K562 (cell line): Measurements from ENCODE around the gene THAP8. TPM values are rescaled to one million over a fixed set of nuclear protein-coding genes. Genes with fewer than 3 reads are reported as not detected.
A peak's percentile ranks its signal among the peaks of the same experiment; 100 is the strongest.

Experiments used
- ATAC-seq: fragments of 200-7000 bp; cut with Tn5 transposase; 3 replicates; pipeline ENCODE4 v1.9.1; 2020; ENCODE audit warnings: moderate library complexity
- BruUV-seq: library from RNA; stranded (reverse); fragments of 400-500 nt; replicated peaks from 2 replicates; lab custom pipeline; 2021; lab: Mats Ljungman, UMichigan
- CTCF ChIA-PET: fragments of 300-600 bp; formaldehyde crosslinking; extraction: SDS; loops from one replicate; lab custom pipeline; 2021; ENCODE audit warnings: low intra/inter-chr PET ratio; lab: Yijun Ruan, JAX
- POLR2A ChIA-PET: fragments of 300-600, 350-650 bp; sonication (Branson Sonifier 250); formaldehyde crosslinking; extraction: SDS; loops from one replicate; lab custom pipeline; 2021; ENCODE audit warnings: antibody characterized with exemption, inconsistent platforms; lab: Yijun Ruan, JAX
- DNase-seq, 4 experiments: peaks; one replicate each; pipeline versions ENCODE4 v3.0.0 to v3.0.0-alpha.2; 2011 to 2018; ENCODE audit warnings: low spot score in 3 of 4, mixed read lengths in 3 of 4; ENCODE audit errors: extremely low read depth in 1 of 4
- FAIRE-seq: peaks from 2 replicates; lab custom pipeline; 2011; peaks lifted over from hg19 to GRCh38; lab: Jason Lieb, UNC
- H2AFZ ChIP-seq: 2 replicates; pipeline ENCODE4 v1.6.0; 2011; ENCODE audit warnings: low read depth, low read length, control low read depth, inconsistent platforms
- H3K27ac ChIP-seq: fragments of 200-600 bp; 3 replicates; pipeline ENCODE4 v1.8.0; 2011; ENCODE audit warnings: low read depth, mild to moderate bottlenecking, control low read depth, inconsistent platforms, low read length, moderate library complexity, mixed read lengths; ENCODE audit errors: extremely low read depth
- H3K27me3 ChIP-seq, 2 experiments: fragments of 300-600 bp in 1 of 2; 2 replicates in 1 of 2; 3 replicates in 1 of 2; pipeline versions ENCODE4 v1.6.0 to v1.8.0; 2011; ENCODE audit warnings: inconsistent platforms in 2 of 2, low read length in 2 of 2, mild to moderate bottlenecking in 1 of 2, mixed read lengths in 1 of 2, moderate library complexity in 1 of 2; ENCODE audit not compliant: control insufficient read depth in 2 of 2, insufficient read depth in 2 of 2
- H3K36me3 ChIP-seq: fragments of 300-600 bp; 3 replicates; pipeline ENCODE4 v1.8.0; 2011; ENCODE audit warnings: mild to moderate bottlenecking, low read length, inconsistent platforms; ENCODE audit not compliant: control insufficient read depth, insufficient read depth
- H3K4me1 ChIP-seq, 2 experiments: fragments of 200-600 bp in 1 of 2; replicated peaks in 1 of 2; 2 replicates in 1 of 2; 3 replicates in 1 of 2; pipeline versions ENCODE4 v1.5.1 to v1.8.0; 2011; ENCODE audit warnings: inconsistent platforms in 2 of 2, low read length in 2 of 2, mild to moderate bottlenecking in 1 of 2, mixed read lengths in 1 of 2, moderate library complexity in 1 of 2; ENCODE audit not compliant: control insufficient read depth in 2 of 2, insufficient read depth in 2 of 2
- H3K4me2 ChIP-seq: 2 replicates; pipeline ENCODE4 v1.6.1; 2011; ENCODE audit warnings: low read length, control low read depth, inconsistent platforms, mixed read lengths; ENCODE audit not compliant: insufficient read depth
- H3K4me3 ChIP-seq: fragments of 200-600 bp; sonication (generic), shearing (Covaris generic); 2 replicates; pipeline ENCODE4 v1.5.1; 2016; ENCODE audit warnings: control low read depth, inconsistent platforms
- H3K79me2 ChIP-seq: fragments of 200-600 bp; 3 replicates; pipeline ENCODE4 v1.8.0; 2011; ENCODE audit warnings: low read length, inconsistent platforms; ENCODE audit not compliant: control insufficient read depth, insufficient read depth
- H3K9ac ChIP-seq, 2 experiments: 2 replicates each; pipeline versions ENCODE4 v1.6.0 to v1.6.1; 2011; ENCODE audit warnings: low read depth in 2 of 2, low read length in 2 of 2, control low read depth in 1 of 2, inconsistent platforms in 1 of 2, mild to moderate bottlenecking in 1 of 2, mixed read lengths in 1 of 2; ENCODE audit not compliant: insufficient read depth in 1 of 2
- H3K9me1 ChIP-seq: one replicate; pipeline ENCODE4 v1.6.0; 2011; ENCODE audit warnings: inconsistent platforms, mild to moderate bottlenecking, low read length, moderate library complexity; ENCODE audit not compliant: control insufficient read depth, insufficient read depth
- H3K9me3 ChIP-seq: replicated peaks from 2 replicates; pipeline ENCODE4 v1.5.1; 2011; ENCODE audit warnings: low read depth, low read length, inconsistent platforms; ENCODE audit not compliant: control insufficient read depth, insufficient read depth
- H4K20me1 ChIP-seq: replicated peaks from 2 replicates; pipeline ENCODE4 v1.6.1; 2011; ENCODE audit warnings: low read length, inconsistent platforms, mixed read lengths; ENCODE audit not compliant: control insufficient read depth, insufficient read depth
- FOXK2 ChIP-seq, 2 experiments: fragments of 450-650 bp; IDR thresholded peaks in 1 of 2; conservative IDR thresholded peaks in 1 of 2; 2 replicates each; pipeline ENCODE4 v1.6.1; 2016; ENCODE audit warnings: low read depth in 2 of 2, mild to moderate bottlenecking in 1 of 2
- RBBP5 ChIP-seq: fragments of 200-600 bp; sonication (generic); IDR thresholded peaks from 2 replicates; pipeline ENCODE4 v1.6.1; 2012; ENCODE audit warnings: borderline replicate concordance, mild to moderate bottlenecking, low read length, control low read depth, inconsistent platforms; ENCODE audit not compliant: insufficient read depth, poor library complexity, severe bottlenecking
- RBM14 ChIP-seq: fragments of 200-400 bp; formaldehyde crosslinking; IDR thresholded peaks from 2 replicates; pipeline ENCODE4 v1.6.1; 2018; ENCODE audit warnings: low read depth, mild to moderate bottlenecking, low read length, moderate library complexity, borderline replicate concordance; ENCODE audit not compliant: insufficient read depth
- TBP ChIP-seq: optimal IDR thresholded peaks from 2 replicates; pipeline ENCODE3; 2011; ENCODE audit warnings: low read depth, low read length, improper control_type of control experiment
- ZC3H8 ChIP-seq: fragments of 450-650 bp; IDR thresholded peaks from 2 replicates; pipeline ENCODE4 v1.6.1; 2017
- ZNF41 ChIP-seq: fragments of 250-450 bp; sonication (Bioruptor Pico); conservative IDR thresholded peaks from 2 replicates; pipeline ENCODE4 v1.4.0; 2020; ENCODE audit warnings: mild to moderate bottlenecking
- WGBS: fragments of 100-300 bp; shearing (Covaris generic); methylation state at CpG from one replicate; pipeline ENCODE4 v1.1.6; 2016; ENCODE audit warnings: low coverage, mixed read lengths; ENCODE audit not compliant: insufficient coverage; ENCODE audit errors: missing lambda C conversion rate; 5-methylcytosine and 5-hydroxymethylcytosine counted together
- in situ Hi-C: fragments of 300-500 bp; cut with MboI; formaldehyde crosslinking; loops from 4 replicates; pipeline ENCODE4 v1.15.0; 2018; ENCODE audit warnings: inconsistent platforms, mixed read lengths
- intact Hi-C: fragments of 100-400 bp; cut with micrococcal nuclease; formaldehyde crosslinking; loops from 2 replicates; pipeline ENCODE4 v1.14.2; 2022
- polyA plus RNA-seq, 8 experiments: library from polyadenylated mRNA; depleted of rRNA in 4 of 8; stranded (reverse) in 5 of 8; unstranded in 3 of 8; fragments of >200 nt; fragmentation: Nextera tagmentation in 2 of 8; fragmentation: Illumina TruSeq in 1 of 8; extraction: Ambion mirVana in 2 of 8; extraction: Trizol in 1 of 8; gene quantifications; 2 replicates each; pipeline versions ENCODE4 v1.2.1 to v1.2.3, GENCODE V29; 2011 to 2014; ENCODE audit warnings: inconsistent platforms in 1 of 8, missing spikeins in 1 of 8
- total RNA-seq, 7 experiments: library from RNA; depleted of rRNA in 6 of 7; stranded (reverse); fragments of >200 nt in 6 of 7; fragmentation: Illumina TruSeq in 2 of 7; extraction: Trizol in 2 of 7; gene quantifications; 2 replicates each; pipeline versions ENCODE4 v1.2.1 to v1.2.3, GENCODE V29; 2011 to 2021; ENCODE audit warnings: low replicate concordance in 1 of 7
- TF ChIP-seq, protein P1 (sequence below), 3 experiments: IDR thresholded peaks in 2 of 3; conservative IDR thresholded peaks in 1 of 3; 2 replicates each; pipeline ENCODE4 v1.5.1; 2011 to 2012; ENCODE audit warnings: low read length in 3 of 3, mild to moderate bottlenecking in 3 of 3, control low read depth in 2 of 3, improper control_type of control experiment in 1 of 3, inconsistent platforms in 1 of 3, low read depth in 1 of 3, mixed read lengths in 1 of 3, moderate library complexity in 1 of 3; ENCODE audit not compliant: insufficient read depth in 2 of 3
- TF ChIP-seq, protein P2 (sequence below): fragments of 250-450 bp; sonication (Bioruptor Pico); IDR thresholded peaks from 2 replicates; pipeline ENCODE4 v1.5.1; 2021; ENCODE audit warnings: mild to moderate bottlenecking
- TF ChIP-seq, protein P3 (sequence below): sonication (generic); formaldehyde crosslinking; IDR thresholded peaks from 2 replicates; pipeline ENCODE4 v1.8.1; 2022; ENCODE audit warnings: missing genetic modification reagents
- TF ChIP-seq, protein P4 (sequence below): fragments of 250-450 bp; sonication (Bioruptor Pico); IDR thresholded peaks from 2 replicates; pipeline ENCODE4 v1.4.0; 2020; ENCODE audit warnings: borderline replicate concordance
- TF ChIP-seq, protein P5 (sequence below): fragments of 450-650 bp; conservative IDR thresholded peaks from 2 replicates; pipeline ENCODE4 v1.6.1; 2016; ENCODE audit warnings: missing genetic modification characterization, low read depth, mild to moderate bottlenecking, missing compliant biosample characterization, moderate library complexity

THAP8 gene
- total and polyA plus RNA-seq, 9 of the 15 experiments (the other 6 are each of a cell fraction or from before 2014, with no cell fraction given), result 0.11 to 2.0 (median 0.94) TPM

DNA sequence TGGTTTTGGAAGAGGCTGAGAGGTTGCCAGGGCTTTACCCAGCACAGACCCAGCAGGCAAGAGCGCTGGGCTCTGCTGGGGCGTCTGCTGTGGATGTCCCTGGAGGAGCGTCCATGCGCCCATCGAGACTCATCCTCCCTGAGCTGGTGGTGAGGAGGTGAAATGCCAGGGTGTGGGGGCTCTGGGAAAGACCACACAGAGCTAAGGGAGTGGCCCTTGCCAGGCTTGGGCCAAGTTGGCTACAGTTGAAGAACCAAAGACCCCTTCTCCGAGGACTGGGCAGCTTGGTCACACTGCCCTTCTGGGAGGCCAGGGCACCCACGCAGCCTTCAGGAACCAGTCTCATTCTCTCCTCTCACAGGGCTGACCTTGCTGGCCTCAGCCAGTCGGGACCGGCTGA lies 32.2 kb upstream of the THAP8 start:
- intact Hi-C loops, result no loop called here
- TF ChIP-seq RBBP5 (no peak), RBM14 (no peak), FOXK2 (conservative IDR thresholded peaks at IDR 0.05 in 1 of 2, IDR thresholded peaks at IDR 0.05 in 1 of 2; ENCODE audit: low read depth in 2 of 2) (no peak), ZC3H8 (no peak), ZNF41 (no peak), TBP (no peak)
- TF ChIP-seq, protein P1, sequence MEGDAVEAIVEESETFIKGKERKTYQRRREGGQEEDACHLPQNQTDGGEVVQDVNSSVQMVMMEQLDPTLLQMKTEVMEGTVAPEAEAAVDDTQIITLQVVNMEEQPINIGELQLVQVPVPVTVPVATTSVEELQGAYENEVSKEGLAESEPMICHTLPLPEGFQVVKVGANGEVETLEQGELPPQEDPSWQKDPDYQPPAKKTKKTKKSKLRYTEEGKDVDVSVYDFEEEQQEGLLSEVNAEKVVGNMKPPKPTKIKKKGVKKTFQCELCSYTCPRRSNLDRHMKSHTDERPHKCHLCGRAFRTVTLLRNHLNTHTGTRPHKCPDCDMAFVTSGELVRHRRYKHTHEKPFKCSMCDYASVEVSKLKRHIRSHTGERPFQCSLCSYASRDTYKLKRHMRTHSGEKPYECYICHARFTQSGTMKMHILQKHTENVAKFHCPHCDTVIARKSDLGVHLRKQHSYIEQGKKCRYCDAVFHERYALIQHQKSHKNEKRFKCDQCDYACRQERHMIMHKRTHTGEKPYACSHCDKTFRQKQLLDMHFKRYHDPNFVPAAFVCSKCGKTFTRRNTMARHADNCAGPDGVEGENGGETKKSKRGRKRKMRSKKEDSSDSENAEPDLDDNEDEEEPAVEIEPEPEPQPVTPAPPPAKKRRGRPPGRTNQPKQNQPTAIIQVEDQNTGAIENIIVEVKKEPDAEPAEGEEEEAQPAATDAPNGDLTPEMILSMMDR (IDR thresholded peaks at IDR 0.05 in 2 of 3, conservative IDR thresholded peaks at IDR 0.05 in 1 of 3; ENCODE audit: insufficient read depth in 2 of 3, low read depth in 1 of 3, low read length in 3 of 3), result no peak
- TF ChIP-seq, protein P2, sequence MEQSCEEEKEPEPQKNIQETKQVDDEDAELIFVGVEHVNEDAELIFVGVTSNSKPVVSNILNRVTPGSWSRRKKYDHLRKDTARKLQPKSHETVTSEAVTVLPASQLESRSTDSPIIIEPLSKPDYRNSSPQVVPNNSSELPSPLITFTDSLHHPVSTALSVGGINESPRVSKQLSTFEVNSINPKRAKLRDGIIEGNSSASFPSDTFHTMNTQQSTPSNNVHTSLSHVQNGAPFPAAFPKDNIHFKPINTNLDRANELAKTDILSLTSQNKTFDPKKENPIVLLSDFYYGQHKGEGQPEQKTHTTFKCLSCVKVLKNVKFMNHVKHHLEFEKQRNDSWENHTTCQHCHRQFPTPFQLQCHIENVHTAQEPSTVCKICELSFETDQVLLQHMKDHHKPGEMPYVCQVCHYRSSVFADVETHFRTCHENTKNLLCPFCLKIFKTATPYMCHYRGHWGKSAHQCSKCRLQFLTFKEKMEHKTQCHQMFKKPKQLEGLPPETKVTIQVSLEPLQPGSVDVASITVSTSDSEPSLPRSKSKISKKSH (CRISPR knock-in tag), result no peak
- TF ChIP-seq, protein P3, sequence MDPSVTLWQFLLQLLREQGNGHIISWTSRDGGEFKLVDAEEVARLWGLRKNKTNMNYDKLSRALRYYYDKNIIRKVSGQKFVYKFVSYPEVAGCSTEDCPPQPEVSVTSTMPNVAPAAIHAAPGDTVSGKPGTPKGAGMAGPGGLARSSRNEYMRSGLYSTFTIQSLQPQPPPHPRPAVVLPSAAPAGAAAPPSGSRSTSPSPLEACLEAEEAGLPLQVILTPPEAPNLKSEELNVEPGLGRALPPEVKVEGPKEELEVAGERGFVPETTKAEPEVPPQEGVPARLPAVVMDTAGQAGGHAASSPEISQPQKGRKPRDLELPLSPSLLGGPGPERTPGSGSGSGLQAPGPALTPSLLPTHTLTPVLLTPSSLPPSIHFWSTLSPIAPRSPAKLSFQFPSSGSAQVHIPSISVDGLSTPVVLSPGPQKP (CRISPR knock-in tag), result no peak
- TF ChIP-seq, protein P4, sequence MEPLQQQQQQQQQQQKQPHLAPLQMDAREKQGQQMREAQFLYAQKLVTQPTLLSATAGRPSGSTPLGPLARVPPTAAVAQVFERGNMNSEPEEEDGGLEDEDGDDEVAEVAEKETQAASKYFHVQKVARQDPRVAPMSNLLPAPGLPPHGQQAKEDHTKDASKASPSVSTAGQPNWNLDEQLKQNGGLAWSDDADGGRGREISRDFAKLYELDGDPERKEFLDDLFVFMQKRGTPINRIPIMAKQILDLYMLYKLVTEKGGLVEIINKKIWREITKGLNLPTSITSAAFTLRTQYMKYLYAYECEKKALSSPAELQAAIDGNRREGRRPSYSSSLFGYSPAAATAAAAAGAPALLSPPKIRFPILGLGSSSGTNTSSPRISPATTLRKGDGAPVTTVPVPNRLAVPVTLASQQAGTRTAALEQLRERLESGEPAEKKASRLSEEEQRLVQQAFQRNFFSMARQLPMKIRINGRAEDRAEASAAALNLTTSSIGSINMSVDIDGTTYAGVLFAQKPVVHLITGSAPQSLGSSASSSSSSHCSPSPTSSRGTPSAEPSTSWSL (CRISPR knock-in tag), result no peak
- TF ChIP-seq, protein P5, sequence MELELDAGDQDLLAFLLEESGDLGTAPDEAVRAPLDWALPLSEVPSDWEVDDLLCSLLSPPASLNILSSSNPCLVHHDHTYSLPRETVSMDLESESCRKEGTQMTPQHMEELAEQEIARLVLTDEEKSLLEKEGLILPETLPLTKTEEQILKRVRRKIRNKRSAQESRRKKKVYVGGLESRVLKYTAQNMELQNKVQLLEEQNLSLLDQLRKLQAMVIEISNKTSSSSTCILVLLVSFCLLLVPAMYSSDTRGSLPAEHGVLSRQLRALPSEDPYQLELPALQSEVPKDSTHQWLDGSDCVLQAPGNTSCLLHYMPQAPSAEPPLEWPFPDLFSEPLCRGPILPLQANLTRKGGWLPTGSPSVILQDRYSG (tag), result no peak
- Histone ChIP-seq H3K9ac (peak overlapping the region in 1 of 2 experiments; percentile 6; a peak in 1 of 4 replicates), H4K20me1 (no peaks in the 10 kb centered on the region; the same call in 1 of the 2 replicates), H3K27me3 (no peaks in the 10 kb centered on the region), H3K9me1 (peaks cover 2% of the 10 kb centered on the region), H3K36me3 (peaks cover 94% of the 10 kb centered on the region), H3K9me3 (no peaks in the 10 kb centered on the region), H2AFZ (no peak overlapping the region), H3K79me2 (no peaks in the 10 kb centered on the region), H3K4me1 (no peaks in the 10 kb centered on the region), H3K27ac (no peak overlapping the region), H3K4me3 (no peak overlapping the region), H3K4me2 (no peak overlapping the region)
- CTCF ChIA-PET, result no interaction called here
- no TSS peak for BruUV-seq
- ATAC-seq (no peak), FAIRE-seq (no peak), DNase-seq (no peak)
- WGBS, result 100% methylated on average over 9 of the region's 9 CpGs
- POLR2A ChIA-PET, result interaction anchor here (0.9 kb wide), 1 partner anchor 15 kb away, joined by 3 read pairs; no protein-coding TSS in a partner anchor
- in situ Hi-C loops, result no loop called here
